ENCODE measurements around the gene CHURC1. TPM values are rescaled to one million over a fixed set of nuclear protein-coding genes. Genes with fewer than 3 reads are reported as not detected.

Gene CHURC1
- total RNA-seq, 4 donors from 2014 or later = 53.6 to 113 (median 81.9) TPM

- DNase-seq (ENCODE audit: low spot score) (no peak), ATAC-seq (ENCODE audit: low FRiP score) (no peak)
- no peak for TF ChIP-seq CTCF (IDR thresholded peaks at IDR 0.05)
Observed at GRCh38 chr14:64943556-64943955, 29.3 kb downstream of the CHURC1 start.

- DNase-seq (ENCODE audit: low spot score) (no peak), ATAC-seq (ENCODE audit: low FRiP score) (no peak)
- TF ChIP-seq CTCF (IDR thresholded peaks at IDR 0.05) = no peak
Observed at GRCh38 chr14:64944041-64944440, 29.8 kb downstream of the CHURC1 start.

GRCh38 chr14:64944861-64945260 is 30.6 kb downstream of the CHURC1 start:
- ATAC-seq (ENCODE audit: low FRiP score) (no peak), DNase-seq (ENCODE audit: low spot score) (no peak)
- TF ChIP-seq CTCF (IDR thresholded peaks at IDR 0.05) = no peak

DNA sequence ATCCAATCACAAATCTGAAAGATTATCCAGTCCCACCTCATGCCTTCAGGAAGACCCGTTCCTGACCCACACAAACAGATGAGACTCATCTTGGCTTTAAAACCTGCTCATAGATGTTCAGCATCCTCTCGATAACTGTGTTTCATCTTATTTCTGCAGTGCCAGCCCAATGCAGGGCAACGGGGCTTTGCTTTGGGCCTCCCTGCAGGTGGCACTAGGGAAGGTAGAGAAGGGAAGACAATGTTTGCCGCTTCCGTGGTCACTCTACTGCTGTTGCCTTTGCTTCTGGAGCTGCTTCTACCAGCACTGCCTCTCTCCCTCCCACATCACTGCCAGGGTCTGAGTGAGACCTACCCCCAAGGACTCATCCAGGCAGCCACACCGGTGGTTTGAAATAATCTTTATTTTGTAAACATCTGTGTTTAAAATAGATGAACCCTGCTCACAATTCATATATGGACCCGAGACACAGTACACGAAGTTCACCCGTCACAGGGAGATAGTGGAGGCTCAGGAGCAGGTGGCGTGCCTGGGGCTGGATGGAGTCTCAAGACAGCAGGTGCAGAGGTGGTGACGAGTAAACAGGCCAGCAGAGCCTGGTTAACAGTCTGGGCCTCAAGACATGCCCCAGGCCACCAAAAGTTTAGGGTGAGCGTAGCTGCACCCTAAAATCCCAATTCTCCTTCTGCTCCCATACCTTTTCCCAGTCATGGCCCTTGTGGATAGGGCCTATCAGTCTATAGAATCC is 31.4 kb downstream of the CHURC1 start:
- no peak for TF ChIP-seq CTCF (IDR thresholded peaks at IDR 0.05)
- DNase-seq (ENCODE audit: low spot score) (no peak), ATAC-seq (ENCODE audit: low FRiP score) (no peak)

- TF ChIP-seq CTCF (IDR thresholded peaks at IDR 0.05) = no peak
- DNase-seq (ENCODE audit: low spot score) (no peak), ATAC-seq (ENCODE audit: low FRiP score) (no peak)
Observed at GRCh38 chr14:64946310-64947045, 32.2 kb downstream of the CHURC1 start.

- no peak for TF ChIP-seq CTCF (IDR thresholded peaks at IDR 0.05)
- DNase-seq (ENCODE audit: low spot score) = no peak
- ATAC-seq (ENCODE audit: low FRiP score) = no peak
Observed at GRCh38 chr14:64947710-64948611, 33.7 kb downstream of the CHURC1 start.

Measured in omental fat pad (tissue), 4 donors.